GM23248 (cell line): ENCODE results near the gene STAT5A. TPM values are rescaled to one million over a fixed set of nuclear protein-coding genes. Genes with fewer than 3 reads are reported as not detected.
A peak's percentile ranks its signal among the peaks of the same experiment; 100 is the strongest.

Experiments used
- DNase-seq: peaks from one replicate; pipeline ENCODE4 v3.0.0-alpha.2; 2015
- H2AFZ ChIP-seq: fragments of 200-600 bp; sonication (generic); 2 replicates; pipeline ENCODE4 v1.6.1; 2016; ENCODE audit warnings: antibody characterized with exemption
- H3F3A ChIP-seq: fragments of 200-600 bp; sonication (generic); 2 replicates; pipeline ENCODE4 v1.6.1; 2016; ENCODE audit warnings: mild to moderate bottlenecking, antibody characterized with exemption, mixed run types; ENCODE audit not compliant: insufficient read depth
- H3K27ac ChIP-seq: fragments of 200-600 bp; sonication (generic); 2 replicates; pipeline ENCODE4 v1.5.1; 2016; ENCODE audit warnings: mild to moderate bottlenecking
- H3K27me3 ChIP-seq: fragments of 200-600 bp; sonication (generic); replicated peaks from 2 replicates; pipeline ENCODE4 v1.6.1; 2016; ENCODE audit warnings: mild to moderate bottlenecking; ENCODE audit not compliant: insufficient read depth
- H3K36me3 ChIP-seq: fragments of 200-600 bp; sonication (generic); 2 replicates; pipeline ENCODE4 v1.6.1; 2016; ENCODE audit warnings: low read depth, mild to moderate bottlenecking
- H3K4me1 ChIP-seq: fragments of 200-600 bp; sonication (generic); 2 replicates; pipeline ENCODE4 v1.6.1; 2016; ENCODE audit warnings: mild to moderate bottlenecking; ENCODE audit not compliant: insufficient read depth
- H3K4me2 ChIP-seq: fragments of 200-600 bp; sonication (generic); one replicate; pipeline ENCODE4 v1.6.1; 2016; ENCODE audit warnings: mild to moderate bottlenecking; ENCODE audit not compliant: unreplicated experiment
- H3K4me3 ChIP-seq: fragments of 200-600 bp; sonication (generic); 2 replicates; pipeline ENCODE4 v1.5.1; 2016; ENCODE audit warnings: mild to moderate bottlenecking
- H3K79me2 ChIP-seq: fragments of 200-600 bp; sonication (generic); 2 replicates; pipeline ENCODE4 v1.6.1; 2016; ENCODE audit warnings: mild to moderate bottlenecking; ENCODE audit not compliant: insufficient read depth
- H3K9ac ChIP-seq: fragments of 200-600 bp; sonication (generic); 2 replicates; pipeline ENCODE4 v1.6.1; 2016; ENCODE audit warnings: mild to moderate bottlenecking
- H3K9me2 ChIP-seq: fragments of 200-600 bp; sonication (generic); 2 replicates; pipeline ENCODE4 v1.6.1; 2016; ENCODE audit warnings: mixed run types, mild to moderate bottlenecking, moderate library complexity; ENCODE audit not compliant: insufficient read depth
- H3K9me3 ChIP-seq: fragments of 200-600 bp; sonication (generic); one replicate; pipeline ENCODE4 v1.6.1; 2017; ENCODE audit warnings: low read depth
- H4K20me1 ChIP-seq: fragments of 200-600 bp; sonication (generic); 2 replicates; pipeline ENCODE4 v1.6.0; 2016; ENCODE audit not compliant: insufficient read depth
- EZH2 ChIP-seq: fragments of 200-600 bp; sonication (generic); IDR thresholded peaks from 2 replicates; pipeline ENCODE4 v1.6.1; 2018; ENCODE audit warnings: antibody characterized with exemption, mild to moderate bottlenecking; ENCODE audit not compliant: insufficient read depth, poor library complexity, severe bottlenecking
- EZH2phosphoT487 ChIP-seq: fragments of 200-600 bp; sonication (generic); IDR thresholded peaks from 2 replicates; pipeline ENCODE4 v1.6.1; 2018; ENCODE audit warnings: antibody characterized with exemption, moderate library complexity, mild to moderate bottlenecking, low read depth; ENCODE audit not compliant: insufficient read depth
- WGBS, 2 experiments: methylation state at CpG; one replicate each; pipeline ENCODE4 v1.1.6; 2015 to 2017; ENCODE audit warnings: low lambda C conversion rate in 2 of 2, low coverage in 1 of 2; ENCODE audit errors: missing lambda C conversion rate in 2 of 2; 5-methylcytosine and 5-hydroxymethylcytosine counted together
- in situ Hi-C: fragments of 300-500 bp; cut with MboI; formaldehyde crosslinking; loops from 2 replicates; pipeline ENCODE4 v1.15.0; 2020
- polyA plus RNA-seq: library from polyadenylated mRNA; unstranded; fragments of >200 nt; fragmentation: Nextera tagmentation; extraction: Ambion mirVana; gene quantifications from 2 replicates; pipeline ENCODE4 v1.2.1, GENCODE V29; 2016
- total RNA-seq: library from RNA; depleted of rRNA; stranded (reverse); fragments of >200 nt; shearing (Covaris generic); gene quantifications from 2 replicates; pipeline ENCODE4 v1.2.3, GENCODE V29; 2014

Gene STAT5A
- total and polyA plus RNA-seq, 2 experiments from 2014 or later: 6.8 to 26.3 TPM

DNA sequence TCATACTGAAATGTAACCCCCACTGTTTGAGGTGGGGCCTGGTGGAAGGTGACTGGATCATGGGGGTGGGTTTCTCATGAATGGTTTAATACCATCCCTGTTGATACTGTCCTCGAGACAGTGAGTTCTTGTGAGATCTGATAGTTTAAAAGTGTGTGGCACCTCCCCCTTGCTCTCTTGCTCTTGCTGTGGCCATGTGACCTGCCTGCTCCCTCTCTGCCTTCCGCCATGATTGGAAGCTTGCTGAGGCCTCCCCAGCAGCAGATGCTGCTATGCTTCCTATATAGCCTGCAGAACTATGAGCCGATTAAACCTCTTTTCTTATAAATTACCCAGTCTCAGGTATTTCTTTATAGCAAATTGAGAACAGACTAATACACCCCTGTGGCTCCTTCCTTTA is 59.3 kb downstream of the STAT5A start:
- Histone ChIP-seq H2AFZ (no peak overlapping the region), H3F3A (peaks cover 23% of the 10 kb centered on the region), H4K20me1 (peaks cover 17% of the 10 kb centered on the region), H3K27ac (peak overlapping the region; percentile 67), H3K36me3 (peaks cover 21% of the 10 kb centered on the region), H3K4me1 (peaks cover 25% of the 10 kb centered on the region), H3K9me3 (no peaks in the 10 kb centered on the region), H3K9me2 (no peaks in the 10 kb centered on the region), H3K4me2 (peak overlapping the region; percentile 12), H3K9ac (peak overlapping the region; percentile 51; the same call in 1 of the 2 replicates), H3K79me2 (peaks cover 95% of the 10 kb centered on the region), H3K4me3 (peak overlapping the region; percentile 1; the same call in 1 of the 2 replicates), H3K27me3 (no peaks in the 10 kb centered on the region)
- TF ChIP-seq EZH2 (no peak), EZH2phosphoT487 (no peak)
- 79% methylated on average over 3 of the region's 3 CpGs for WGBS, 2 experiments
- in situ Hi-C loops: no loop called here
- DNase-seq: no peak

DNA sequence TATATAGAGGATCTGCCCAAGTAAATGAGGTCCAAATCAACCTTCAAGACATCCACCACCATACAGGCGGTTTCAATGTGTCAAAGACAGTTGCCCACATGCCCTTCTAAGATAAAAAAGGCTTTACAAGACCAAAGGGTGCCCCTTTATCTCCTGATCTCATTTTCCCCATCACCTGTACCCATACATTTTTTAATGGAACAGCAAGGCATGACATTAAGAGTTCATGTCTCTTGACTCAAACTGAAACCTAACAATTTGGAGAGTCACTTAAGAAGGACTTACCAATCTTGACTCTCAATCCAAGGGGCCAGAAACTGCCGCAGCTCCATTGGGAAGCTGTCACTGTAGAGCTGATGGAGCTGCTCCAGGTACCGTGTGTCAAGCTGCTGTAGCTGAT is 59.8 kb downstream of the STAT5A start:
- Histone ChIP-seq H3K79me2 (peaks cover 94% of the 10 kb centered on the region), H3F3A (peaks cover 23% of the 10 kb centered on the region), H3K36me3 (peaks cover 16% of the 10 kb centered on the region), H3K27me3 (no peaks in the 10 kb centered on the region), H3K4me3 (no peak overlapping the region), H3K4me2 (no peak overlapping the region), H2AFZ (no peak overlapping the region), H3K27ac (peak overlapping the region; percentile 67; the same call in 1 of the 2 replicates), H4K20me1 (peaks cover 17% of the 10 kb centered on the region), H3K9me2 (no peaks in the 10 kb centered on the region), H3K9ac (no peak overlapping the region), H3K4me1 (peaks cover 21% of the 10 kb centered on the region), H3K9me3 (no peaks in the 10 kb centered on the region)
- no peak for TF ChIP-seq EZH2phosphoT487
- no peak for TF ChIP-seq EZH2
- no peak for DNase-seq
- in situ Hi-C loops: no loop called here
- 98 to 100% methylated on average over 3 of the region's 3 CpGs for WGBS, 2 experiments

DNA sequence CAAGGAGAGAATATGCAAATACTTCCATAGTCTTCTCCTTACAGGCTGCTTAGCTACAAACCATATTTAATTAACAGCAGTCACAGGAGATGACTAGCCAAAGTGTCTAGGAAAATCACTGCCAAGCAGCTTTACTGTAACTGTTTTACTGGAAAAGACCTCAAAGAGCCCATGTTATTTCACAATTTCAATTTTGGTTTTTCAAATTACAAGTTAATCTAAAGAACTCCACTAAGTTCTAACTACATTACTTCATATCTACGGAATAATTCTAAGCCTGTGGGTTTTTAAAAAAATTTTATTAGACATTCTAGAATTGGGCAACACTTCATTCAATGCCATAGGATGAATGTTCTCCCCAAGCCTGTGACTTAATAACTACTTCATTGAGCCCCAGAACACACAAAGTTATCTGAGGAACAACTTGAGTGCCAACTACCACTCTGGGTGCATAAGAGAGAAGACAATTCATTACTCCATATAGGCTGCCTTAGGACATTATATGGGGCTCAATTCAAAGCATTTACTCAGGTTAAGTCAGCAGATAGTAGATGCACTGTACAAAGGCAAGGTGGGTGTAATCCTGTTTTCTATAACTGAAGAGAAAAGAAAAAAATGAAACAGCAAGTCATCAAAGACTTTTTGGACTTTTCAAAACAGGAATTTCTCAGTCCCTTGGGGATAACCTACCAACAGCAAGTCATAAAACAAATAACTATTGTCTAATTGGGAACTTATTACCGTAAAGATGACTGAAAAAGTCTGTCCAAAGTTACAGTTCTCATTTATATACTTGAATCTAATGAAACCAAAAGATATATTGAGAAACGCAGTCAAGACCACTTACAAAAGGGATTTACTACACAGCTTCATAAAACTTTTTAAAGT is 66.9 kb downstream of the STAT5A start:
- 25 to 36% methylated on average over 3 of the region's 3 CpGs for whole genome bisulfite sequencing, 2 experiments
- Histone ChIP-seq H3K9me3 (no peaks in the 10 kb centered on the region), H3K4me2 (no peak overlapping the region), H3K9ac (peak overlapping the region; percentile 17; the same call in 1 of the 2 replicates), H3K4me3 (no peak overlapping the region), H3K27ac (peak overlapping the region; percentile 45), H3K4me1 (peaks cover 19% of the 10 kb centered on the region; the same call in 1 of the 2 replicates), H3K36me3 (no peaks in the 10 kb centered on the region), H3K9me2 (no peaks in the 10 kb centered on the region), H3F3A (peaks cover 16% of the 10 kb centered on the region; the same call in 1 of the 2 replicates), H3K27me3 (no peaks in the 10 kb centered on the region), H2AFZ (no peak overlapping the region), H3K79me2 (peaks cover 98% of the 10 kb centered on the region), H4K20me1 (peaks cover 12% of the 10 kb centered on the region)
- in situ Hi-C loops: no loop called here
- peak; percentile 79 for DNase-seq
- no peak for TF ChIP-seq EZH2phosphoT487
- no peak for TF ChIP-seq EZH2

DNA sequence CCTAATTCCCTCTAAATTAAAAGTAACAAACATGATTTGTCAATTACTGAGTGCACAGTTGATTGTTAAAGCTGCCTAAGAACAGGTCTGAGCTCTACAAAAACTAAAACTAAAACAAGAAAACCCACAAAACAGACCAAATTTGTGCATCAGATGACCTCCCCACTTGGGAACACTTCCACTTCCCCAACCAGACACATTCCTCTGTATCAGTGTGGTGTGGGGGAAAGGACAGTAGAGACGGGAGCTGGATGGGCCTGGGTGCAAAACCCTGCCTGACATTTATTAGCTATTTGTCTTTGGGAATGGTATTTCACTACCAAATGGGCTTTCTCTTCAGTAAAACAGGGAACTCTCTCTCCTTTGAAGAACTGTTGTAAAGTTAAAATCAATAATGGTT is 70.1 kb downstream of the STAT5A start:
- Histone ChIP-seq H3F3A (peaks cover 28% of the 10 kb centered on the region), H3K4me2 (no peak overlapping the region), H3K4me3 (no peak overlapping the region), H3K79me2 (peaks cover 100% of the 10 kb centered on the region), H3K9me3 (no peaks in the 10 kb centered on the region), H3K27me3 (no peaks in the 10 kb centered on the region), H2AFZ (no peak overlapping the region), H3K9me2 (no peaks in the 10 kb centered on the region), H3K27ac (no peak overlapping the region), H3K9ac (no peak overlapping the region), H4K20me1 (peaks cover 26% of the 10 kb centered on the region), H3K36me3 (no peaks in the 10 kb centered on the region), H3K4me1 (peaks cover 27% of the 10 kb centered on the region)
- 80% methylated on average over 1 of the region's 1 CpG for WGBS, 2 experiments
- DNase-seq: no peak
- in situ Hi-C loops: no loop called here
- TF ChIP-seq EZH2phosphoT487 (no peak), EZH2 (no peak)
